NCI-H2196 treated with DMSO at 0.1 percent for 48 hours (cell line): ENCODE data around the gene SPINK14.

Experiments
- DNase-seq: peaks from one replicate; lab custom pipeline; 2025; ENCODE audit not compliant: unreplicated experiment; lab: John Stamatoyannopoulos, UW

The SPINK14 gene

GRCh38 chr5:148193202-148193601 is 24.9 kb downstream of the SPINK14 start:
- DNase-seq = no peak

DNA sequence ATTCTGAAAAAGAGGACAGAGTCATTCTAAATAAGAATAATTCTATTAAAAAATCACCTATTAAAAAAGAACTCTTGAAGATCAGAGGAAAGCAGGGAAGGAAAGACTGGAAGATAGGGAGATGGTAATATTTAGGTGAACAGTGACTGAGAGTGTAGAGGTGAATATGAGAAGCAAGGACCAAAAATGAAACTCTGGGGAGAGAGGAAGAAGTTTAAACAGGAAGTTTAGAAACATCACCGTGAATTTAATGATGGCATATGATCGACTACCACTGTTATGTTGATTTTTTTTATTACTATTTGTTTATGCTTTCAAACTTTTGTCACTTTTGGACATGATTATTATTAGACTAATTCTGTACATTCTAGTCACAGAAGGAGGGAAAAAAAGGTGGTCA is 32.8 kb downstream of the SPINK14 start:
- no peak for DNase-seq

- no peak for DNase-seq
These were observed 34.3 kb downstream of the SPINK14 start, which contains the start of gene SPINK6 for GRCh38 chr5:148202531-148203203. TSS of gene SPINK6 (plus strand) at chr5:148203042. CDS start at chr5:148203097, 55 bp downstream.

GRCh38 chr5:148205044-148205806 is 36.9 kb downstream of the SPINK14 start:
- DNase-seq = no peak

DNA sequence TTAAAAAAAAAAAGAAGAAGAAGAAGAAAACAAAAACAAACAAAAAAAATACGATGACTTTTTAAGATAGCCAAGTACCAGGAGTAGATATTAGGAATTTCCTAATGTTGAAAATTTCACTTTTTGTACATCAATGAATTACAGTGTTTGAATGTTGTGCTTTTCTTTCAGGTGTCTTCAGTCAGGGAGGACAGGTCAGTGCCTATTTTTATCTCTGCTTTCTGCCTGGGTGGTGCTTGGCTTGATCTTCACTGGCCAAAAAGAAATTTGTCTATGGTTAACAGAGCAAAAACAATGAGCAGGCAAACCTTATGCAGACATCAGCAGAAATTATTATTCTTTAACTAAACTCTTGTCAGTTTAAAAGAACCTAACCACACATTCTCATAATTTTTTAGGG is 37.5 kb downstream of the SPINK14 start:
- DNase-seq = no peak

- DNase-seq = no peak
These were observed 38.3 kb downstream of the SPINK14 start for GRCh38 chr5:148206620-148207019.

GRCh38 chr5:148208226-148208625 is 39.9 kb downstream of the SPINK14 start:
- DNase-seq = no peak

DNA sequence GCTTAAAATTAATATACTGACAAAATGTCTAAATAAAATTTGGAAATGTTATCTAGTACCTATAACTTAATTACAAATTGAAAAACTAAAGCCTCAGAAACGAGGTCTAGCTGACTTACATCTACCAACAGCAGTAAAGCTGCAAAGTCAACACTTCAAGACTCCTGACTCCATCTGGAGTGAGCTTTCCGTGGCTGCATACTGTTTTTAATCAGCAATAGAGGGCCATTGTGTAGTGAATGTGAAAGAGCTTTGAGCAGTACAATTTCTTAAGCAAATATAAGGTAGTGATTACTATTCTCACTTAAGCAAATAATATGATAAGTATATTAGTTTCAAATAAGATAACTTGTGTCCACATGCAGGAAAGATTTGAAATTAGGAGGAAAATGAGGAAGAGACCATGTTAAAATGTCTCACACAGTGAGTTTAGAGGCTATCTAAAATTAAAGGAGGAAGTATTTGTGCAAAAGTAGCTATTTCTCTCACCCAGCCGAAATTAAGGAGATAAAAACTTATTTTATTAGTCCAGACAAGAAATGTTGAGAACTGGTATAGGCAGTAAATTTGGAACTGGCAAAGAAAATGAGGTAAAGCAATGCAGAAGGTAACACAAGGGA is 40.9 kb downstream of the SPINK14 start:
- DNase-seq = no peak

DNA sequence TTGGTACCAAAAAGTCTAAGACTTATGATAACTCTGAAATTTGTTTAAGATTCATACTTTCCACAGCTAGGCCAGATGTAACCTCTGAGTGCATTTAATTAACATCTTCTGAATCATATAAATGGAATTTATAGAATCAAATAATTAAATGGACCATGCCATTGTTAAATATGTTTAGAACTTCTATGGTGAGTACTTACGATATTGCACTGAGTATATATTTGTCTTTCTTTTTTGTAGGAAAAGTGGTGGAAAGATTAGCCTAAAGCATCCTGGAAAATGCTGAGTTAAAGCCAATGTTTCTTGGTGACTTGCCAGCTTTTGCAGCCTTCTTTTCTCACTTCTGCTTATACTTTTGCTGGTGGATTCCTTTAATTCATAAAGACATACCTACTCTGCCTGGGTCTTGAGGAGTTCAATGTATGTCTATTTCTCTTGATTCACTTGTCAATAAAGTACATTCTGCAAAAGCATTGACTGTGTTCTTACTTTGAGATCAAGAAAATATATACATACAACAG is 46.4 kb downstream of the SPINK14 start:
- DNase-seq = no peak

DNA sequence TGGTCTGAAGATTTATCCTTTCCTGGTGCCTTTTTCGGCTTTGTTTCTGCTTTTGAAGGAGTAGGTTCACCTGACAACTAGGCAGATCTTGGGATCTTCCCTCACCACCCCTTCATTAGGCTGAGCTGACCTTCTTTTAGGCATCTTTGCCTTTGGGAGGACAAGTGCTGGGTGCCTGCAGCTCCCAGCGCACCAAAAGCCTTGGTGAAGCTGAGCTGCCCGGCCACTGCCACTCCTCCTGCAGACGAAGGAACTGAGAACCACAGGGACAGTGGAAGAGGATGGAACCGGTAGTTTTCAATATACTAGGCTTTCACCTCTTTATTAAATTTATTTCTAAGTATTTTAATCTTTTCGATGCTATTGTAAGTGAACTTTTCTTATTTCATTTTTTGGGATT is 53.2 kb downstream of the SPINK14 start:
- no peak for DNase-seq

DNA sequence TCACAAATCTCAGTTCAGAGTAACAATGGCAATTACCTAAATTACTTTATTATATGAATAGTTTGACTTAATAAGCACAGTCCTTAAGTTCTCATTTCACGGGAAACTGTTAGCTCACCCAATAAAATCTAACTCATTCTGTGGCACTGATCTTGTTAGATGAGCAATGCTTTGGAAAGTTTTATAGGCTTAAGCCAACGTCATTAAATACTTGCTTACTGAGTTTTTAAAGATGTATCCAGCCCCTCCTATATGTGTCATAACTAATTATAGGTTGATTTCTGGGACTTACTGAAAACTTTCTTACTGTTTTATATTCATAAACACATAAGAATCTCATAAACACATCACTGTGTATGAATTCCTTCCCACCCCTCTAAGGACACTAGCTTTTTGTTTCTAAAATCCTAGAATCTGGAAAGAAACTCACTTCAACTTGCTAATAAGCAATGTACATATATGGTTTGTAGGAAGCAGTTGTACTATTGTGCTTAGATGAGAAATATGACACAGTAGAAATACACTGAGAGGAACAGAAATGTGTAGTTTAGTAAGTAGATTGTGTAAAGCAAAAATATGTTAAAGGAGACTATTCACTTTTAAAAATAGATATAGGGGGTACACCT is 55.9 kb downstream of the SPINK14 start:
- no peak for DNase-seq
